Common myeloid progenitor, CD34-positive (primary cell): Measurements from ENCODE around the gene ACOXL.

Experiments used
- CTCF ChIA-PET: fragments of 350-600 bp; sonication (Branson Sonifier 250); formaldehyde crosslinking; loops from one replicate; lab custom pipeline; 2021; ENCODE audit warnings: antibody characterized with exemption; lab: Charles Lee
- POLR2A ChIA-PET: fragments of 350-600 bp; sonication (Branson Sonifier 250); formaldehyde crosslinking; loops from one replicate; lab custom pipeline; 2021; ENCODE audit warnings: antibody characterized with exemption; lab: Charles Lee
- DNase-seq, 3 donors: peaks; one replicate each; pipeline versions ENCODE4 v3.0.0 to v3.0.0-alpha.2; 2013
- H3K27ac ChIP-seq, 2 experiments: 1 replicate in 1 of 2; 2 replicates in 1 of 2; pipeline ENCODE4 v1.7.0; 2013; ENCODE audit warnings: inconsistent platforms in 2 of 2, low read length in 2 of 2, mild to moderate bottlenecking in 2 of 2, low read depth in 1 of 2, moderate library complexity in 1 of 2; ENCODE audit not compliant: severe bottlenecking in 2 of 2, insufficient read depth in 1 of 2, poor library complexity in 1 of 2
- H3K27me3 ChIP-seq, 5 experiments: replicated peaks in 2 of 5; 1 replicate in 3 of 5; 2 replicates in 2 of 5; pipeline versions ENCODE4 v1.6.1 to v1.7.0; 2013; ENCODE audit warnings: low read length in 4 of 5, mild to moderate bottlenecking in 2 of 5, moderate library complexity in 2 of 5, inconsistent platforms in 1 of 5; ENCODE audit not compliant: insufficient read depth in 5 of 5, control insufficient read depth in 4 of 5
- H3K36me3 ChIP-seq, 4 experiments: 1 replicate in 2 of 4; 2 replicates in 2 of 4; pipeline versions ENCODE4 v1.6.1 to v1.7.0; 2013; ENCODE audit warnings: low read length in 3 of 4, control low read depth in 1 of 4, mild to moderate bottlenecking in 1 of 4; ENCODE audit not compliant: control insufficient read depth in 4 of 4, insufficient read depth in 4 of 4
- H3K4me1 ChIP-seq, 4 experiments: 1 replicate in 3 of 4; 2 replicates in 1 of 4; pipeline versions ENCODE4 v1.6.1 to v1.7.1; 2013; ENCODE audit warnings: low read length in 3 of 4, mild to moderate bottlenecking in 3 of 4, control low read depth in 1 of 4, inconsistent platforms in 1 of 4, moderate library complexity in 1 of 4; ENCODE audit not compliant: control insufficient read depth in 4 of 4, insufficient read depth in 4 of 4; ENCODE audit errors: control extremely low read depth in 1 of 4
- H3K4me3 ChIP-seq, 7 experiments: 1 replicate in 4 of 7; 2 replicates in 3 of 7; pipeline versions ENCODE4 v1.5.1 to v1.7.0; 2013; ENCODE audit warnings: mild to moderate bottlenecking in 7 of 7, low read length in 6 of 7, moderate library complexity in 6 of 7, inconsistent platforms in 2 of 7, low read depth in 2 of 7, control low read depth in 1 of 7; ENCODE audit not compliant: insufficient read depth in 4 of 7, control insufficient read depth in 1 of 7; ENCODE audit errors: extremely low read depth in 1 of 7
- H3K9me3 ChIP-seq, 5 experiments: 1 replicate in 4 of 5; 2 replicates in 1 of 5; pipeline versions ENCODE4 v1.6.1 to v1.7.1; 2013; ENCODE audit warnings: low read length in 4 of 5, mild to moderate bottlenecking in 2 of 5, inconsistent platforms in 1 of 5, low read depth in 1 of 5, moderate library complexity in 1 of 5; ENCODE audit not compliant: control insufficient read depth in 4 of 5, insufficient read depth in 2 of 5; ENCODE audit errors: control extremely low read depth in 1 of 5
- WGBS: methylation state at CpG from one replicate; pipeline ENCODE4 v1.1.5; 2013; ENCODE audit not compliant: insufficient coverage; 5-methylcytosine and 5-hydroxymethylcytosine counted together

The ACOXL gene

GRCh38 chr2:110834134-110834827 lies 101.9 kb downstream of the ACOXL start:
- Histone ChIP-seq H3K36me3 (no peaks in the 10 kb centered on the region), H3K27ac (no peak overlapping the region), H3K4me1 (peaks cover 0 to 15% (median 11%) of the 10 kb centered on the region in 4 experiments), H3K9me3 (no peaks in the 10 kb centered on the region), H3K4me3 (no peak overlapping the region), H3K27me3 (no peaks in the 10 kb centered on the region)
- peak in 1 of 3 donors; percentile 24 for DNase-seq
- CTCF ChIA-PET = interaction anchor here (1.2 to 1.7 kb wide), 3 partner anchors 11 to 21 kb away, joined by 3 to 6 read pairs (median 3); no protein-coding TSS in a partner anchor
- POLR2A ChIA-PET = no interaction called here
- WGBS = 31% methylated on average over 3 of the region's 7 CpGs

DNA sequence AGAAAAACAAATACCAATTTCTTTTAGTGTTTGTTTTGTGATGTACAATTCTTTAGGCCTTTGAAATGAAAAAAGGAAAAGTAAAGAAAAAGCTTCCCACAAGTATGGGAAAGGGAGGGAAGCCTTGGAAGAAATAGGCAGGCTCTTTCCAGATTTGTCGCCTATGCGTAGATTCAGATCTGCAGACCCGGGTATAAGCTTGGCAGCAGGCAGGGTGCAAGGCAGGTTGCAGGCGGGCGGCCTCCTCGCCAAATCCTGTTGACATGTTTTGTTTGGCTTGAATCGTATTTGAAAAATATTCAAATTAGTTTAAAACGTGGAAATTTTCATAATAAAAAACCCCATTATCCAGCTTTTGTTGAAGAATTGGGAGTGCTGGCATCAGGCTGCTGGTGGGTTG lies 104.3 kb downstream of the ACOXL start:
- DNase-seq = no peak
- H3K36me3 ChIP-seq = no peaks in the 10 kb centered on the region
- 100% methylated on average over 3 of the region's 8 CpGs for WGBS
- POLR2A ChIA-PET = no interaction called here
- no peaks in the 10 kb centered on the region for H3K9me3 ChIP-seq
- peaks cover 0 to 15% (median 11%) of the 10 kb centered on the region in 4 experiments for H3K4me1 ChIP-seq
- CTCF ChIA-PET = no interaction called here
- H3K27ac ChIP-seq = no peak overlapping the region
- no peak overlapping the region for H3K4me3 ChIP-seq
- H3K27me3 ChIP-seq = no peaks in the 10 kb centered on the region

GRCh38 chr2:110837446-110838409 lies 105.4 kb downstream of the ACOXL start:
- DNase-seq = no peak
- Histone ChIP-seq H3K27me3 (no peaks in the 10 kb centered on the region), H3K9me3 (no peaks in the 10 kb centered on the region), H3K36me3 (no peaks in the 10 kb centered on the region), H3K27ac (no peak overlapping the region), H3K4me3 (no peak overlapping the region), H3K4me1 (peaks cover 0 to 15% (median 11%) of the 10 kb centered on the region in 4 experiments)
- WGBS = 93% methylated on average over 8 of the region's 13 CpGs
- POLR2A ChIA-PET = no interaction called here
- CTCF ChIA-PET = interaction anchor here (0.5 to 1.5 kb wide), 2 partner anchors 9 to 15 kb away, joined by 3 to 4 read pairs; no protein-coding TSS in a partner anchor

- H3K36me3 ChIP-seq = no peaks in the 10 kb centered on the region
- ChIA-PET POLR2A (no interaction called here), CTCF (interaction anchor here (1.5 kb wide), 1 partner anchor 17 kb away, joined by 4 read pairs; no protein-coding TSS in a partner anchor)
- H3K9me3 ChIP-seq = no peaks in the 10 kb centered on the region
- 55% methylated on average over 5 of the region's 5 CpGs for WGBS
- DNase-seq = no peak
- H3K27ac ChIP-seq = no peak overlapping the region
- H3K4me3 ChIP-seq = no peak overlapping the region
- H3K4me1 ChIP-seq = peaks cover 2 to 19% (median 11%) of the 10 kb centered on the region in 4 experiments
- H3K27me3 ChIP-seq = no peaks in the 10 kb centered on the region
These were observed 106.4 kb downstream of the ACOXL start for GRCh38 chr2:110838657-110839384.

- no peaks in the 10 kb centered on the region for H3K36me3 ChIP-seq
- CTCF ChIA-PET = interaction anchor here (1.2 to 1.5 kb wide), 2 partner anchors 9 to 13 kb away, joined by 3 to 4 read pairs; no protein-coding TSS in a partner anchor
- no peak for DNase-seq
- H3K4me3 ChIP-seq = no peak overlapping the region
- no peaks in the 10 kb centered on the region for H3K9me3 ChIP-seq
- 95% methylated on average over 2 of the region's 2 CpGs for WGBS
- POLR2A ChIA-PET = no interaction called here
- no peak overlapping the region for H3K27ac ChIP-seq
- H3K4me1 ChIP-seq = peaks cover 0 to 14% (median 4%) of the 10 kb centered on the region in 4 experiments
- H3K27me3 ChIP-seq = no peaks in the 10 kb centered on the region
These were observed 108.1 kb downstream of the ACOXL start for GRCh38 chr2:110840508-110840907.

- DNase-seq = no peak
- Histone ChIP-seq H3K36me3 (no peaks in the 10 kb centered on the region), H3K27me3 (no peaks in the 10 kb centered on the region), H3K9me3 (no peaks in the 10 kb centered on the region), H3K27ac (no peak overlapping the region), H3K4me3 (no peak overlapping the region), H3K4me1 (peaks cover 0 to 14% (median 4%) of the 10 kb centered on the region in 4 experiments)
- 96% methylated on average over 3 of the region's 3 CpGs for WGBS
- POLR2A ChIA-PET = no interaction called here
- CTCF ChIA-PET = interaction anchor here (0.8 to 2.2 kb wide), 2 partner anchors 23 to 29 kb away, joined by 3 to 4 read pairs; no protein-coding TSS in a partner anchor
These were observed 109.7 kb downstream of the ACOXL start for GRCh38 chr2:110842048-110842447.
